ENCODE results near the gene BMPR2. TPM values are rescaled to one million over a fixed set of nuclear protein-coding genes. Genes with fewer than 3 reads are reported as not detected.

BMPR2 gene
- total RNA-seq, 1 experiment from 2014 or later = 10.0 TPM

DNA sequence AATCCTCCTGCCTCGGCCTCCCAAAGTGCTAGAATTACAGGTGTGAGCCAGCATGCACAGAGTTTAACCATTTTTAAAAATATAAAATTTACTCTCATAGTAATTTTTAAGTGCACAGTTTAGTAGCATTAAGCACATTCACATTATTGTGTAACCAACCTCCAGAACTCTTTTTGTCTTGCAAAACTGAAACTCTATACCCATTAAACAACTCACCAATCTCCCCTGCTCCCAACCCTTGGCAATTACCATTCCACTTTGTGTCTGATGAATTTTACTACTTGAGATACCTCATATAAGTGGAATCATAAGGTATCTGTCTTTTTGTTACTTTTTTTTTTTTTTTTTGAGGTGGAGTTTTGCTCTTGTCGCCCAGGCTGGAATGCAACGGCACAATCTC, 112.5 kb downstream of the BMPR2 start:
- Histone ChIP-seq H4K20me1 (ENCODE audit: low read length) (no peaks in the 10 kb centered on the region), H3F3A (ENCODE audit: low read length, unreplicated experiment) (no peaks in the 10 kb centered on the region), H3K36me3 (ENCODE audit: low read depth, low read length) (no peaks in the 10 kb centered on the region), H3K27me3 (ENCODE audit: low read length) (no peaks in the 10 kb centered on the region), H2AFZ (ENCODE audit: low read length) (no peak overlapping the region), H3K79me2 (ENCODE audit: low read length) (no peaks in the 10 kb centered on the region), H3K4me1 (ENCODE audit: insufficient read depth, low read length) (0 out of 2 replicates have a peak, but pooled peaks cover under 1% of the 10 kb centered on the region), H3K9me3 (ENCODE audit: low read length) (no peaks in the 10 kb centered on the region), H3K4me2 (ENCODE audit: low read length) (no peak overlapping the region), H3K4me3 (ENCODE audit: low read length) (no peak overlapping the region), H3K9ac (ENCODE audit: low read length) (no peak overlapping the region), H3K27ac (ENCODE audit: low read length) (no peak overlapping the region), H3K9me2 (replicated peaks; ENCODE audit: low read length) (no peaks in the 10 kb centered on the region)
- no peak for ATAC-seq
- TF ChIP-seq EZH2 (IDR thresholded peaks at IDR 0.05; ENCODE audit: low read length, unreplicated experiment) (no peak), CTCF (conservative IDR thresholded peaks at IDR 0.05; ENCODE audit: low read depth, low read length) (no peak), EZH2phosphoT487 (IDR thresholded peaks at IDR 0.05; ENCODE audit: borderline replicate concordance, low read length) (no peak)
- ChIA-PET POLR2A (ENCODE audit: unreplicated experiment) (no interaction called here), CTCF (no interaction called here)
- intact Hi-C loops (cut with micrococcal nuclease) = no loop called here
- BruUV-seq (replicated peaks) = no TSS peak
- no peak for DNase-seq

DNA sequence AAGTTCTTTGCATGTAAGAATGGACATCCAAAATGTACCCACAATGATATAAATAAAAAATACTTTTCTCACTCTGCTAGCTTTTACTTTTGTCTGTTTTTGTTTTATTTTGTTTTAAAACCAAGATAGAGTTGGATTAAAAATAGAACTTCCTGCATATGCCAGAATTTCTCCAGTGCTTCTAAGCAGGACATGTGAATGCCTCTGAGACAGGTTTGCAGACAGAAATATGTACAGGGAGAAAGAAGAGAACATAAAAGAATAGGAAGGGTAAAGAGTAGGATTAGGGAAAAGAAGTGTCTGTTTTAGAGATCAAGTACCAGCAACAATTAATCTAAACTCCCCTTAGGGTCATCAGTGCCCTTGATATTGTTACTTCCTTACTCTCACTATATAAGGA, 114.4 kb downstream of the BMPR2 start:
- no peaks in the 10 kb centered on the region for H3K36me3 ChIP-seq (ENCODE audit: low read depth, low read length)
- POLR2A ChIA-PET (ENCODE audit: unreplicated experiment) = no interaction called here
- DNase-seq (no peak), ATAC-seq (no peak)
- H3K79me2 ChIP-seq (ENCODE audit: low read length) = no peaks in the 10 kb centered on the region
- TF ChIP-seq EZH2 (IDR thresholded peaks at IDR 0.05; ENCODE audit: low read length, unreplicated experiment) (no peak), CTCF (conservative IDR thresholded peaks at IDR 0.05; ENCODE audit: low read depth, low read length) (no peak), EZH2phosphoT487 (IDR thresholded peaks at IDR 0.05; ENCODE audit: borderline replicate concordance, low read length) (no peak)
- H3K27ac ChIP-seq (ENCODE audit: low read length) = no peak overlapping the region
- intact Hi-C loops (cut with micrococcal nuclease) = no loop called here
- H2AFZ ChIP-seq (ENCODE audit: low read length) = no peak overlapping the region
- H3K9ac ChIP-seq (ENCODE audit: low read length) = no peak overlapping the region
- H3F3A ChIP-seq (ENCODE audit: low read length, unreplicated experiment) = no peaks in the 10 kb centered on the region
- H3K4me2 ChIP-seq (ENCODE audit: low read length) = no peak overlapping the region
- H3K27me3 ChIP-seq (ENCODE audit: low read length) = no peaks in the 10 kb centered on the region
- H3K9me3 ChIP-seq (ENCODE audit: low read length) = no peaks in the 10 kb centered on the region
- CTCF ChIA-PET = no interaction called here
- H3K4me3 ChIP-seq (ENCODE audit: low read length) = no peak overlapping the region
- no peaks in the 10 kb centered on the region for H4K20me1 ChIP-seq (ENCODE audit: low read length)
- no TSS peak for BruUV-seq (replicated peaks)
- peaks cover 7% of the 10 kb centered on the region; the same call in 1 of the 2 replicates for H3K4me1 ChIP-seq (ENCODE audit: insufficient read depth, low read length)
- H3K9me2 ChIP-seq (replicated peaks; ENCODE audit: low read length) = no peaks in the 10 kb centered on the region

GRCh38 chr2:202491514-202491913, 115.4 kb downstream of the BMPR2 start:
- no peak overlapping the region for H3K27ac ChIP-seq (ENCODE audit: low read length)
- H3K4me3 ChIP-seq (ENCODE audit: low read length) = no peak overlapping the region
- no peak overlapping the region for H2AFZ ChIP-seq (ENCODE audit: low read length)
- no peaks in the 10 kb centered on the region for H3K9me3 ChIP-seq (ENCODE audit: low read length)
- no peaks in the 10 kb centered on the region for H3K27me3 ChIP-seq (ENCODE audit: low read length)
- BruUV-seq (replicated peaks) = no TSS peak
- H3K4me2 ChIP-seq (ENCODE audit: low read length) = no peak overlapping the region
- intact Hi-C loops (cut with micrococcal nuclease) = no loop called here
- H3K4me1 ChIP-seq (ENCODE audit: insufficient read depth, low read length) = peaks cover 7% of the 10 kb centered on the region; the same call in 1 of the 2 replicates
- no peak for ATAC-seq
- 0 out of 2 replicates have a peak, but pooled peaks have one; percentile 24 for TF ChIP-seq CTCF (conservative IDR thresholded peaks at IDR 0.05; ENCODE audit: low read depth, low read length)
- no peak for TF ChIP-seq EZH2phosphoT487 (IDR thresholded peaks at IDR 0.05; ENCODE audit: borderline replicate concordance, low read length)
- TF ChIP-seq EZH2 (IDR thresholded peaks at IDR 0.05; ENCODE audit: low read length, unreplicated experiment) = no peak
- CTCF ChIA-PET = no interaction called here
- H3K36me3 ChIP-seq (ENCODE audit: low read depth, low read length) = no peaks in the 10 kb centered on the region
- POLR2A ChIA-PET (ENCODE audit: unreplicated experiment) = no interaction called here
- H3F3A ChIP-seq (ENCODE audit: low read length, unreplicated experiment) = no peaks in the 10 kb centered on the region
- no peaks in the 10 kb centered on the region for H3K79me2 ChIP-seq (ENCODE audit: low read length)
- H4K20me1 ChIP-seq (ENCODE audit: low read length) = no peaks in the 10 kb centered on the region
- DNase-seq = no peak
- H3K9me2 ChIP-seq (replicated peaks; ENCODE audit: low read length) = no peaks in the 10 kb centered on the region
- no peak overlapping the region for H3K9ac ChIP-seq (ENCODE audit: low read length)

All from PC-3 (cell line).